GM12892 (cell line): ENCODE measurements around the gene MEPCE.
A peak's percentile ranks its signal among the peaks of the same experiment; 100 is the strongest.

Experiments used
- POLR2A ChIP-seq: IDR thresholded peaks from 2 replicates; pipeline ENCODE4 v1.6.1; 2011; ENCODE audit warnings: low read depth, low read length, control low read depth
- POLR2AphosphoS5 ChIP-seq: IDR thresholded peaks from 2 replicates; pipeline ENCODE4 v1.6.1; 2011; ENCODE audit warnings: low read depth, low read length, control low read depth
- TAF1 ChIP-seq: IDR thresholded peaks from 2 replicates; pipeline ENCODE4 v1.6.1; 2011; ENCODE audit warnings: low read depth, mild to moderate bottlenecking, control low read depth, low read length, borderline replicate concordance

- peak; percentile 51; the same call in 1 of the 2 replicates for TF ChIP-seq TAF1
- peak; percentile 82 for TF ChIP-seq POLR2A
- TF ChIP-seq POLR2AphosphoS5, result peak; percentile 81
These were observed 49.5 kb downstream of the MEPCE start, which contains the start of gene TSC22D4 for GRCh38 chr7:100478958-100479660.
